HUES48 (cell line): ENCODE results near the gene SOX6.

Experiments used
- H3K27ac ChIP-seq: one replicate; pipeline ENCODE4 v1.7.0; 2013; ENCODE audit warnings: low read depth, low read length, inconsistent platforms
- H3K27me3 ChIP-seq: 2 replicates; pipeline ENCODE4 v1.6.1; 2013; ENCODE audit warnings: mild to moderate bottlenecking, low read length; ENCODE audit not compliant: control insufficient read depth, insufficient read depth
- H3K36me3 ChIP-seq: 2 replicates; pipeline ENCODE4 v1.6.1; 2013; ENCODE audit warnings: low read length; ENCODE audit not compliant: control insufficient read depth, insufficient read depth
- H3K4me1 ChIP-seq: 2 replicates; pipeline ENCODE4 v1.6.1; 2013; ENCODE audit warnings: mild to moderate bottlenecking, low read length; ENCODE audit not compliant: control insufficient read depth, insufficient read depth
- H3K4me3 ChIP-seq: 2 replicates; pipeline ENCODE4 v1.5.1; 2013; ENCODE audit warnings: mild to moderate bottlenecking, low read depth, low read length
- H3K9ac ChIP-seq: 2 replicates; pipeline ENCODE4 v1.6.1; 2013; ENCODE audit warnings: mild to moderate bottlenecking, low read depth, low read length, moderate library complexity
- H3K9me3 ChIP-seq: 2 replicates; pipeline ENCODE4 v1.6.1; 2013; ENCODE audit warnings: low read length; ENCODE audit not compliant: control insufficient read depth, insufficient read depth

The SOX6 gene

DNA sequence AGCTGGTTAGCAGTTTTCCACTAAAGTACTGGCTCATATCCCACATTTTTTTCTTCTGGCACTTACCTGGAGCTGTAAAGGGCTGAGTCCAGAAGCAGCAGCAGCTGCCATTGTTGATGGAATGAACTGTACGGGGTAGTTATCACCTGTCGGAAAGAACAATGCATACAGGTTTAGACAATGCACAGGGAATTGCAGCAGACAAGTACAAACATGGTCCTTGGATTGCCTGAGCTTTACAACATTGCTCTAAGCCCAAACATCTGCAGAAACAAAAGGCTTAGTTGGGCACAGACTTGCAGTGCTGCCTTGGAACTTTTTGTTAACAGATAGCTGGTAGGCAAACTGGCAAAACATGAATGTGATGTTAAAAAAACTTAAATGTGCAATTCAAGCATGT, 258.8 kb downstream of the SOX6 start:
- Histone ChIP-seq H3K4me1 (peaks cover 5% of the 10 kb centered on the region; the same call in 1 of the 2 replicates), H3K9me3 (no peaks in the 10 kb centered on the region), H3K4me3 (no peak overlapping the region), H3K9ac (no peak overlapping the region), H3K27me3 (no peaks in the 10 kb centered on the region), H3K36me3 (no peaks in the 10 kb centered on the region), H3K27ac (no peak overlapping the region)

DNA sequence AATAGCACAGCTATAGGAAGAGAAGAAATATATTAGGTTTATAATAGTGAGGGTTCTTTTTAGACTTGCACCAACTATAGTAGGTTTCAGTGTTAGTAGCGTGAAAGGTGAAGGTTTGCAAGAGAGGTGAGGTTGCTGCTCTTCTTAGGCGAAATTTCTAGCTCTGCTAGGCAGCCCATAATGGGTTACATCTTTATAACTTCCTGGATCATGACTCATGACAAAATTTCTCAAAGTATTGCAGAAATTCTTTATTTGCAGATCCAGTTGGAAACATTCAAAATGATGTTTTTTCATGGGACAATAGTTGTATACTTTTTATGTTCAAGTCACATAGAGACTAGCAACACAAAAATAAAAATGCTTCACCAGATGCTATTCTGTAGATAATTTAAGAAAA, 260.0 kb downstream of the SOX6 start:
- no peaks in the 10 kb centered on the region for H3K9me3 ChIP-seq
- H3K9ac ChIP-seq = no peak overlapping the region
- H3K27me3 ChIP-seq = no peaks in the 10 kb centered on the region
- no peaks in the 10 kb centered on the region for H3K36me3 ChIP-seq
- no peak overlapping the region for H3K4me3 ChIP-seq
- no peak overlapping the region for H3K27ac ChIP-seq
- peaks cover 2% of the 10 kb centered on the region for H3K4me1 ChIP-seq

DNA sequence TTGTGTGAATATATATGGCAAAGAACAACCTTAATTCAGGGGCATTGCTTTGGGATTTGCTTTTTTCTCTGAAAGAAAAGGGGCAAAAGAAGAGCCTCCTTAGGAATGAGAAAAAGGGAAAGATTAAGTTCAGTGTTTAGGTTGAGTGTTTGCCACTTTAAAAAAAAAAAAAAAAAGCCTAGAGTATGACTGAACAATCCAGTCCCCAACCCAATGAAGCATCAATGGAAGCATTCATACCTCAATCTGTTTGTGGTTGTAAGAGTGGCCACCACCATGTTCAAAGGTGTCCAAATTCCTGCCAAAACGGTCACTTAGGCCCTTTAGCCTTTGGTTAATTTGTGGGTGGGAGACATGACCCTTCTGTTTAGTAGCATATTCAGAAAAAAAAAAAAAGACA, 260.6 kb downstream of the SOX6 start:
- Histone ChIP-seq H3K9me3 (no peaks in the 10 kb centered on the region), H3K36me3 (no peaks in the 10 kb centered on the region), H3K27ac (no peak overlapping the region), H3K9ac (no peak overlapping the region), H3K4me1 (peaks cover 6% of the 10 kb centered on the region), H3K4me3 (no peak overlapping the region), H3K27me3 (no peaks in the 10 kb centered on the region)

DNA sequence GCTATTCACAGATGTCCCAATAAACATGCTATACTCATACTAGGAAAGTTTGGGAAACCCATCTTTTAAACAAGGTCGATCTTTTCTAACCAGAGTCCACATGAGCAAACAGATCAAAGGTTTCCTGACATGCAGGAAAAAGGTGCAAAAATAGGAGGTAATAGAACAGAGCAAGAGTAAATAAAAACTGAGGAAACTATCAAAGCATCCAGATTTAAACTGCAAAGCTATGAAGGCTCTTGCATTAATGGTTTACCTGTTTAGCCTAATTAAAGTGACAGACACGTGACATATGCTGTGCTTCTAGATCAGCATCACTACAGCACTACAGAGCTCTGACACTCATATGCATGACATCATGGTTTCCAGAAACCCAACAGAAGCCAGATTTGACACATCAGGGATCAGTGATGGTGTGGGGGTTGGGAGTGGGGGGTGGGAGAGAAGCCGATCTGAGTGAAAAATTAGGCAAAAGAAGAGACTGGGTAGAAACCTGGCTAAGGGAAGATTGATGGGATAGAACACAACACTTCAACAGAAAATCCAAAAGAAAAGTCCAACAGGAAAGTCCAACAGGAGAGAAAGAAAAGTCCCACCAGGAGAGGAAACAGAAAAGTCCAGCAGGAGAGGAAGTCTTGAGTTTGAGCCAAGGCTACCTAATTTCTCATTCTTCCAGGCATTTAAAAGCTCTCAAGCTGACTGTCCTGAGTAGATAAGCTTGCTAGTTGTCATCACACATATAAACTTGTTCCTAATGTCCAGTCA, 262.3 kb downstream of the SOX6 start:
- no peak overlapping the region for H3K27ac ChIP-seq
- H3K36me3 ChIP-seq = no peaks in the 10 kb centered on the region
- H3K9me3 ChIP-seq = no peaks in the 10 kb centered on the region
- H3K4me3 ChIP-seq = no peak overlapping the region
- no peaks in the 10 kb centered on the region for H3K27me3 ChIP-seq
- H3K4me1 ChIP-seq = peaks cover 6% of the 10 kb centered on the region
- no peak overlapping the region for H3K9ac ChIP-seq

DNA sequence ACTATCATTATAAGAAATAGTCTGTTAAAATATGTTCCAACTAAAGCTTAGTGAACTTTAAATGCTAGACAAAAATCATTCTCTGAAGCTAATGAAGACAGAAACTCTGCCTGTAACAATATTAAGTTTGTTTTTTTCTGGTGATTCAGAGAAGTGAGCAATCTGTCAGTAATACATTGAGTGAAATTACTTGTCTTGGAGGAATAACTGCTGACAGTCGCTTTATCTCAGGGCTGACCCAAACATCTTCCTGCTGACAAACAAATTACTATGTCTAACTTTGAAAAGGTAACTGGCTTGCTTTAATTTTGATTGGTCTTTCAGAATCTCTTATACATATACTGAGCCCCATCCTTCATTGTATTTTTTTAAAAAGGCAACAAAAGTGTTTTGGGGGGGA, 264.5 kb downstream of the SOX6 start:
- Histone ChIP-seq H3K9ac (no peak overlapping the region), H3K27ac (no peak overlapping the region), H3K4me1 (peaks cover 6% of the 10 kb centered on the region; the same call in 1 of the 2 replicates), H3K9me3 (no peaks in the 10 kb centered on the region), H3K36me3 (no peaks in the 10 kb centered on the region), H3K27me3 (no peaks in the 10 kb centered on the region), H3K4me3 (no peak overlapping the region)

DNA sequence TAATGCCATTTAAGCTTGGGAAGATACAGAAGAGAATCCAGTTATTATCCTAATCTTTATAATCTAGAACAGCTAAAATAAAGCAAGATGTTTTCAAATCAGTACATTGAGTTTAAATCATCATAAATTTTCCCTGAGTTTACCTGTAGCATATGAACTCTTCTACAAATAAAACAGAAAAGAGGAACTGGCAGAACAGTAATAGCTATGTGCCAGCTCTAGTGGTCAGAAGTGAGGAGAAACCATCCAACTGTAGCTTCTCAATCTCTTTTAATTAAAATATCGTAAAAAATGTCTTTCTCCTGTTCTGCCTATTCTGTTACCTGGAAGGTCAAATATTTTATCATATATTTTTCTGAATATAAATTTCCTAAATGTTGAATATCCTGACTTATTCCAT, 266.9 kb downstream of the SOX6 start:
- Histone ChIP-seq H3K4me1 (peaks cover 6% of the 10 kb centered on the region; the same call in 1 of the 2 replicates), H3K9me3 (no peaks in the 10 kb centered on the region), H3K27me3 (no peaks in the 10 kb centered on the region), H3K36me3 (no peaks in the 10 kb centered on the region), H3K27ac (no peak overlapping the region), H3K4me3 (no peak overlapping the region), H3K9ac (no peak overlapping the region)

DNA sequence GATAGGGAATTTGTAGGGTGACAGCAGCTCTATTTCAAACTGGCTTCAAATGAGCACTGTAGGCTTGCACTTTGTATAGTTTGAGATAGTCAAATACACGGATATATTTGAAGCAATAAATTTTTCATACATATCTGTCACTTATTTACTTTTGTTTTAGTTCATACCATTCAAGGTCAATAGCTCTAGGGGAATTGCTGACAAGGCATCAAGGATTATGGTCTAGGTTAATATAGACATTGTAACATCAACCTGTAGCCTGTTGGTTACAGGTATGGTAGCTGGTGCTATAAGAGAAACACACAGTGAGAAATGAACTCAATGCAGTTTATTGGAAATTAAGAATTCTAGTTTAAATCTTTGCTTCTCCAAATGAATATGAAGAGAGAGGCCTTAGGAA, 267.6 kb downstream of the SOX6 start:
- Histone ChIP-seq H3K4me1 (peaks cover 6% of the 10 kb centered on the region; the same call in 1 of the 2 replicates), H3K27ac (no peak overlapping the region), H3K36me3 (no peaks in the 10 kb centered on the region), H3K9me3 (no peaks in the 10 kb centered on the region), H3K27me3 (no peaks in the 10 kb centered on the region), H3K9ac (no peak overlapping the region), H3K4me3 (no peak overlapping the region)

DNA sequence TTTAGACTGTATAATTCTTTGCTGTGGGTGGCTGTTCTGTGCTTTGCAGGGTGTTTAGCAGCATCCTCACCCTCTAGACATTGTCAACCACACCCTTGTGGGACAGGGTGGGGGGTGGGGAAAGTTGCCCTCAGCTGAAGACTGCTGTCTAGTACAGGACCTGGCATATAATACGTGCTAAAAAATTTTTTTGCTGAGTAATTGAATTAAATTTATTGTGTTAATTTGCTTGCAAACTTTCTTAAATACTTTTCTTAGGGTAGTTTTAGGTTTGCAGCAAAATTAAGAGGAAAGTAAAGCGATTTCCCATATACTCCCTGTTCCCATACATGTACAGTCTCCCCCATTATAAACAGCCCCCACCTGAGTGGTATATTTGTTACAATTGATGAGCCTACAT, 268.5 kb downstream of the SOX6 start:
- no peaks in the 10 kb centered on the region for H3K36me3 ChIP-seq
- H3K9me3 ChIP-seq = no peaks in the 10 kb centered on the region
- no peak overlapping the region for H3K9ac ChIP-seq
- no peaks in the 10 kb centered on the region for H3K27me3 ChIP-seq
- H3K4me3 ChIP-seq = no peak overlapping the region
- no peak overlapping the region for H3K27ac ChIP-seq
- H3K4me1 ChIP-seq = peaks cover 6% of the 10 kb centered on the region; the same call in 1 of the 2 replicates

DNA sequence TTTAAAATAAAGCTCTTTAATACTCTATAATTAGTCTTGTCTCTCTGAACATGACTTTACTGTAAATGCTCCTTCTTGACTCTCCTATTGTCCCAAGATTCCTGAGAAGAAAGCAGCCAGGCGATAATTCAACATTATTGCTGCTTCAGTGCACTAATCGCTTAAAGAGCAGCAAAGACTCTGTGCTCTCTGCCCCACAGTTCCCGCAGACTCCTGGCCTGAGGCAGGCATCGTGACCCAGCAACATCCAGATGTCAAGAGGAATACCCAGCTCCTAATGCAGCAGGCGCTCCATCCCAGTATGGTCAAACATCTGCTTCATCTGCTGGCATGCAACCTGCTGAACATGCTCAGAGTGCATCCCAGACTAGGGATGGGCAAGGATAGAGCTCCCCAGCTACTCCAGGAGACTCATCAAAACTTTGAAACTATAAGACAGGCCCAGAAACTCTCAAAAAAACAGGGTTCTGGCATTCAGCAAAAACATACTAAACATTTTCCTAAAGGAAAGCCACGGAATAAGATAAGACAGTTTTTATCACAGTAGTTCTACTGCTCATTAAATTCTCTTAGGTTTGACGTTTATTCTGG, 270.0 kb downstream of the SOX6 start:
- Histone ChIP-seq H3K9ac (no peak overlapping the region), H3K9me3 (no peaks in the 10 kb centered on the region), H3K27ac (no peak overlapping the region), H3K36me3 (no peaks in the 10 kb centered on the region), H3K4me3 (no peak overlapping the region), H3K27me3 (no peaks in the 10 kb centered on the region), H3K4me1 (peaks cover 4% of the 10 kb centered on the region; the same call in 1 of the 2 replicates)

DNA sequence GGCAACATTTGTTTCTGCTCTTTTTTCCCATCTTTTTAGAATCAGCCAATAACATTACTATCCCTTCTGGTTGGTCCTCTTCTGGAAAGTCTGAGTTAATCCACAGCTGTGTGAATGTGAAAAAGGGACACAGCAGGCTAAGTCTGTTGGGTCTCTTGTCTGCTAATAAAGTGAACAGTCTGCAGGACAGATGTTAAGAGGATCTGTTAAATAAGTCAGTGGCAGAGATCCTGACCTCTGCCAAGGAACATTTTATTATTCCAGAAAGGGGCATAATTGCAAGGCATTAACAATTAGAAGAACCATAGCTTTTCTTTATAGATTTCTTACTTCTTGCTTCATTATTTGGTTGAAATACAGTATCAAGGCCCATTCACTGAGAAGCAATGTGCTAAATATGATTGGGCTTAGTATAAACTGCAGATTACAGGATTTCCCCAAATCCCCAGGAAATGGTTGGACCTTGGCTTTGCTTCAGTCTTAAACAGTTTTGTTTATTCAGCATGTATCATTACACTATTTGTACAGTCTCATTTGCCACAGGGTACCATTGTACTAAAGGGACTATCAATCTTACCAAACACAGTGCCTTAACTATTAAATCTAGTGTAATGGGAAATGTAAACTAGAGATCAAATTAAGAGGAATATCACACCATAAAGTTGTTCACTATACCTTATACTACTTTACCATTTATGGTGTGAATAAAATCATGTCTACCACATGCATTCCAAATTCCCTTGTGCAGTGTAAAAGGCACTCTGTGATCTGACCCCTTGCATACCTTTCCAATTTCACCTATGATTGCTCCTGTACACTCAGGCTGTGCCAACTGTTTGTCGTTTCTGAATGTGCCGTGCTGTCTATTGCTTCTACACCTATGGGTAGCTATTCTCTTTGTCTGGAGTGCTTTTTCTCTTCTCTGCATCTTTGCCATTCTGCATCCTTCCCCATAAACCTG, 274.0 kb downstream of the SOX6 start:
- no peaks in the 10 kb centered on the region for H3K36me3 ChIP-seq
- H3K4me1 ChIP-seq = no peaks in the 10 kb centered on the region
- H3K27me3 ChIP-seq = no peaks in the 10 kb centered on the region
- H3K9ac ChIP-seq = no peak overlapping the region
- no peaks in the 10 kb centered on the region for H3K9me3 ChIP-seq
- no peak overlapping the region for H3K4me3 ChIP-seq
- no peak overlapping the region for H3K27ac ChIP-seq
